Naive B cell (primary cell): ENCODE results near the gene ABCC8. TPM values are rescaled to one million over a fixed set of nuclear protein-coding genes. Genes with fewer than 3 reads are reported as not detected.
A peak's percentile ranks its signal among the peaks of the same experiment; 100 is the strongest.

Experiments
- ATAC-seq, 2 donors: fragments of 150-1000 bp; cut with Tn5 transposase; 2 replicates each; pipeline ENCODE4 v1.10.0; 2021; ENCODE audit warnings: low read depth in 2 of 2, mild to moderate bottlenecking in 2 of 2, moderate library complexity in 2 of 2
- DNase-seq: peaks from one replicate; pipeline ENCODE4 v3.0.0; 2022
- H3K27ac Mint-ChIP-seq, 6 donors: one replicate each; pipeline ENCODE4 v1.8.0; 2020 to 2022; ENCODE audit warnings: mild to moderate bottlenecking in 6 of 6, mixed read lengths in 6 of 6, moderate library complexity in 5 of 6, inconsistent platforms in 2 of 6
- H3K27me3 Mint-ChIP-seq, 3 donors: one replicate each; pipeline ENCODE4 v1.8.0; 2021 to 2022; ENCODE audit warnings: mixed read lengths in 3 of 3, mild to moderate bottlenecking in 1 of 3
- H3K36me3 Mint-ChIP-seq, 2 donors: one replicate each; pipeline ENCODE4 v1.8.0; 2020 to 2022; ENCODE audit warnings: mixed read lengths in 2 of 2, inconsistent platforms in 1 of 2, mild to moderate bottlenecking in 1 of 2
- H3K4me1 Mint-ChIP-seq, 3 donors: one replicate each; pipeline ENCODE4 v1.8.0; 2020 to 2022; ENCODE audit warnings: mixed read lengths in 3 of 3, inconsistent platforms in 1 of 3, mild to moderate bottlenecking in 1 of 3, moderate library complexity in 1 of 3
- H3K4me3 Mint-ChIP-seq, 8 donors: one replicate each; pipeline ENCODE4 v1.8.0; 2020 to 2022; ENCODE audit warnings: mild to moderate bottlenecking in 8 of 8, mixed read lengths in 8 of 8, moderate library complexity in 8 of 8, inconsistent platforms in 2 of 8
- H3K9me3 Mint-ChIP-seq, 7 donors: one replicate each; pipeline ENCODE4 v1.8.0; 2020 to 2022; ENCODE audit warnings: mixed read lengths in 7 of 7, mild to moderate bottlenecking in 5 of 7, inconsistent platforms in 2 of 7, moderate library complexity in 1 of 7
- polyA plus RNA-seq, 6 donors: library from polyadenylated mRNA; unstranded; fragments of 300-500 nt; fragmentation: Illumina TruSeq; gene quantifications; one replicate each; pipeline ENCODE4 v1.2.3, GENCODE V29; 2021; ENCODE audit warnings: low read depth in 6 of 6

The ABCC8 gene
- polyA plus RNA-seq, 6 donors from 2014 or later: not detected

GRCh38 chr11:17350455-17351171 lies 126.0 kb downstream of the ABCC8 start:
- H3K36me3 Mint-ChIP-seq: no peaks in the 10 kb centered on the region
- peaks cover 6 to 13% (median 11%) of the 10 kb centered on the region in 3 donors for H3K27me3 Mint-ChIP-seq
- H3K4me1 Mint-ChIP-seq: peaks cover 10 to 35% (median 34%) of the 10 kb centered on the region in 3 donors
- H3K9me3 Mint-ChIP-seq: peaks cover 0 to 5% (median 0%) of the 10 kb centered on the region in 7 donors
- peak overlapping the region; percentile 29 to 96 (median 90) for H3K4me3 Mint-ChIP-seq
- no peak for DNase-seq
- H3K27ac Mint-ChIP-seq: peak overlapping the region in 2 of 6 donors; percentile 54 to 83
- no peak for ATAC-seq

- Mint-ChIP-seq H3K36me3 (no peaks in the 10 kb centered on the region), H3K27me3 (peaks cover 6% of the 10 kb centered on the region in 3 donors), H3K9me3 (no peaks in the 10 kb centered on the region), H3K27ac (no peak overlapping the region), H3K4me1 (peaks cover 4 to 20% (median 14%) of the 10 kb centered on the region in 3 donors), H3K4me3 (no peak overlapping the region)
- DNase-seq (no peak), ATAC-seq (no peak)
Observed at GRCh38 chr11:17347676-17348075, 129.0 kb downstream of the ABCC8 start.

GRCh38 chr11:17343907-17344306 lies 132.7 kb downstream of the ABCC8 start:
- no peak for ATAC-seq
- DNase-seq: no peak
- H3K36me3 Mint-ChIP-seq: no peaks in the 10 kb centered on the region

GRCh38 chr11:17343257-17343656 lies 133.4 kb downstream of the ABCC8 start:
- Mint-ChIP-seq H3K36me3 (no peaks in the 10 kb centered on the region), H3K27me3 (no peaks in the 10 kb centered on the region), H3K9me3 (no peaks in the 10 kb centered on the region), H3K4me3 (no peak overlapping the region), H3K27ac (no peak overlapping the region), H3K4me1 (no peaks in the 10 kb centered on the region)
- DNase-seq: no peak
- no peak for ATAC-seq

More at GRCh38 chr11:17343907-17344306, 132.7 kb downstream of the ABCC8 start:
- Mint-ChIP-seq H3K27ac (no peak overlapping the region), H3K4me1 (no peaks in the 10 kb centered on the region), H3K4me3 (no peak overlapping the region), H3K9me3 (no peaks in the 10 kb centered on the region), H3K27me3 (no peaks in the 10 kb centered on the region)

Other genes starting within 250 kb of the ABCC8 start
- gene NUCB2, start 200.1 kb downstream of the ABCC8 start, polyA plus RNA-seq: 10 to 100 TPM; 14.2 to 23.9 (median 20.7) TPM
- under 1 TPM in 2 of 6 donors, not detected in 4; 0.19 to 0.20 TPM for gene NCR3LG1, start 125.0 kb downstream of the ABCC8 start, polyA plus RNA-seq
- gene KCNJ11, start 88.2 kb downstream of the ABCC8 start, polyA plus RNA-seq: under 1 TPM in 2 of 6 donors, not detected in 4; 0.49 to 0.67 TPM
- not detected for gene USH1C, start 67.6 kb upstream of the ABCC8 start, polyA plus RNA-seq
- not detected for gene OTOG, start 70.4 kb upstream of the ABCC8 start, polyA plus RNA-seq
- not detected for gene MYOD1, start 242.7 kb upstream of the ABCC8 start, polyA plus RNA-seq